IPS DF 6.9 (cell line): ENCODE measurements around the gene ADGRL3.

Source experiments
- DNase-seq: peaks from one replicate; pipeline ENCODE4 v3.0.0-alpha.2; 2013; ENCODE audit warnings: low read depth, low spot score
- H3K27ac ChIP-seq: one replicate; pipeline ENCODE4 v1.5.1; 2013; ENCODE audit warnings: low read length, control low read depth
- H3K27me3 ChIP-seq: 2 replicates; pipeline ENCODE4 v1.6.1; 2013; ENCODE audit warnings: mild to moderate bottlenecking, low read length; ENCODE audit not compliant: control insufficient read depth, insufficient read depth
- H3K36me3 ChIP-seq: 2 replicates; pipeline ENCODE4 v1.6.1; 2013; ENCODE audit warnings: low read length; ENCODE audit not compliant: control insufficient read depth, insufficient read depth
- H3K4me1 ChIP-seq: 2 replicates; pipeline ENCODE4 v1.6.1; 2013; ENCODE audit warnings: low read length; ENCODE audit not compliant: control insufficient read depth, insufficient read depth
- H3K4me3 ChIP-seq: 2 replicates; pipeline ENCODE4 v1.5.1; 2013; ENCODE audit warnings: mild to moderate bottlenecking, low read length
- H3K9me3 ChIP-seq: 2 replicates; pipeline ENCODE4 v1.6.1; 2013; ENCODE audit warnings: low read length, inconsistent platforms; ENCODE audit not compliant: control insufficient read depth, insufficient read depth
- WGBS: extraction: QIAGEN DNeasy Blood & Tissue Kit; methylation state at CpG from one replicate; pipeline ENCODE4 v1.1.7; 2013; ENCODE audit warnings: mixed read lengths, missing lambda C conversion rate; ENCODE audit not compliant: insufficient read length, insufficient coverage; 5-methylcytosine and 5-hydroxymethylcytosine counted together

The ADGRL3 gene

DNA sequence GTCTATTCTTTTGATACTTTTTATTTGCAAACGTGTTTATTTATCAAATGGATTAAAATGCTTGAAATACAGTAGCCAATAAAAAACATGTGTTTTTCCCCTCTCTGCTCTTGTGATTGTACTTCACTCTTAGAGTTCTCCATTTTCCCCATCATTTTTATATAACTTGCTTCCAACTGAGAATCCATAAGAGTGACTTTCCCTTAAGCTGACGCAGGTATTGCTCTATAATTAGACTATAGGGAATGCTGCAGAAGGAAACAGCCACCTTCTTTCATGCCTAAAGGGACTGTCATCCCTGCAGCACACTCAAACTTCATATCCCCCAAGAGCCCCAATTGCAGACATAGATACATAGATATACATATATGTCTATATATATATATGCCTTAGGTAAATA, 456.9 kb downstream of the ADGRL3 start:
- WGBS, result no CpG with 5 or more reads among the region's 2 CpGs
- no peak for DNase-seq
- Histone ChIP-seq H3K27ac (no peak overlapping the region), H3K4me3 (no peak overlapping the region), H3K9me3 (no peaks in the 10 kb centered on the region), H3K27me3 (no peaks in the 10 kb centered on the region), H3K4me1 (no peaks in the 10 kb centered on the region), H3K36me3 (no peaks in the 10 kb centered on the region)

DNA sequence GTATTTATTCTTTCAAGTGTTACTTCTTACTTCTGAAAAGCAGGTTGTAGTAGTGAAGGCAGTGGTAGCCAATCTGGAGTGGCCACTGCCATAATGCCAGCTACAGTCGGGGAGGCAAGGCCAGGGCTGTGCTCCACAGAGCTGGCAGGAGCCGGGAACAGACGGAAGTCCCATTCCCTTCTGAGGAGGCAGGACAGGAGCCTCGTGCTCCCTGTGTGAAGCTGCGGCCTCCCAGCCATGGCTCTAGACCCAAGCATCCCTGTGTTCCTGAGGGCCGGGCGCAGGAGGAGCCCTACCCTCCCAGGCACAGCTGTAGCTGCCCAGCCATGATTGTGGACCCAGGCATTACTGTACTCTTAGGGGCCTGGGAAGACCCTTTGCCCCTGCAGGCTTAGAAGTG, 461.8 kb downstream of the ADGRL3 start:
- no CpG with 5 or more reads among the region's 7 CpGs for WGBS
- no peak for DNase-seq
- Histone ChIP-seq H3K4me1 (0 out of 2 replicates have a peak, but pooled peaks cover 2% of the 10 kb centered on the region), H3K27ac (no peak overlapping the region), H3K9me3 (peaks cover 3% of the 10 kb centered on the region; the same call in 1 of the 2 replicates), H3K27me3 (no peaks in the 10 kb centered on the region), H3K4me3 (no peak overlapping the region), H3K36me3 (peaks cover 2% of the 10 kb centered on the region; the same call in 1 of the 2 replicates)

DNA sequence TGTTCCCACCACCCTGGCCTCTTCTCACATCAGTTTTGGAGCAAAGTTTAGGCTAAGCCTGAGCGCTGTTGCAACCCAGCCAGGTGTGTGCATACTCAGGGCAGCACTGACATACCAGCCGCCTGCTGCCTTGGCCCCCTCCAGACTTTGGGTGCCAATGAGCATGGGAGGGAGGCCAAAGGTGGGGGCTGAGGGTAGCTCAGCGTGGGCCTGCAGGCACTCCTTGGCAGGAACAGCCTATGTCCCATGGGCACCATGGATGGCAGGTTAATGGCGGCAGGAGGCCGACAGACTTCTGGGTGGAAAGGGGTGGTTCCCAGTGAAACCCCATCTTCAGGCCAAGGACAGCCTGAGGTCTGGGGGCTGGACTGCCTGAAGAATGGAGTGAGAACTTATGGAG, 462.2 kb downstream of the ADGRL3 start:
- Histone ChIP-seq H3K36me3 (peaks cover 2% of the 10 kb centered on the region; the same call in 1 of the 2 replicates), H3K4me1 (0 out of 2 replicates have a peak, but pooled peaks cover 2% of the 10 kb centered on the region), H3K27me3 (no peaks in the 10 kb centered on the region), H3K27ac (no peak overlapping the region), H3K4me3 (no peak overlapping the region), H3K9me3 (peaks cover 3% of the 10 kb centered on the region; the same call in 1 of the 2 replicates)
- WGBS, result no CpG with 5 or more reads among the region's 5 CpGs
- no peak for DNase-seq

DNA sequence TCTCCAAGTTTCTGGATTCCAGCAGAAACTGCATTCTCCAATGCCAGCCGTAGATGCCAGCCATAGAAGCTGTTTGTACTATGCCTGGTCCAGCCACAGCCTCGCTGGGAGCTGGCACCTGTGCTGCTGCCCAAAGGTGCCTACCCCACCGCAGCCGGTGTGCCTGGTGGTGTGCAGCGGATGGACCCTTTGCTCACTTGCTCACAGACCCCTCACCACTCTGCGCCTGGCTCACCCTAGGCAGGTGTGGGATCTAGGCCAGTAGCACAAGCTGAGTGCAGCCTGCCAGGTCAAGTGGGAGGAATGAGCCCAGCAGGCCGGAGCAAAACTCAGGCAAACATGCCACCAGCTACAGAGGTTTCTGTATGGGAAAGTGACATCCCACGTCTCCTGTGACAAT, 463.2 kb downstream of the ADGRL3 start:
- no peak for DNase-seq
- Histone ChIP-seq H3K27me3 (no peaks in the 10 kb centered on the region), H3K4me3 (no peak overlapping the region), H3K36me3 (peaks cover 2% of the 10 kb centered on the region; the same call in 1 of the 2 replicates), H3K9me3 (peaks cover 3% of the 10 kb centered on the region; the same call in 1 of the 2 replicates), H3K4me1 (0 out of 2 replicates have a peak, but pooled peaks cover 2% of the 10 kb centered on the region), H3K27ac (no peak overlapping the region)
- no CpG with 5 or more reads among the region's 8 CpGs for WGBS

DNA sequence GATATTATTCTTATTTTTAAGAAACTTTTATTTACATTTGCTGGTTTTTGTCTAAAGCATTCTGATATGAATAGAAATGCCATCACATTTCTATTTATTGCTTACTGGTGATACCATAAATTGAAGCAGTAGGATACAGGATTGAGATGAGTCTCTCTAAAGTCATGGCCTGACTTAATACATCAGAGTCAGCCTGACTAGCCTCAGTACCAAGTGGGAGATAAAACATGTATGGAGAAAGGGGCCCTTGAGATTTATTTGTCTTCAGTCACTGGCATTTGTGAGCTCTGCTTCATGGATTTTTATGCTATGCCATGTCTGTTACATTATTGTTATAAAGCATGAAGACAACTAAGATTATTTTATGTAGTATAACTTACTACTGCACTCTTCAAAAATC, 465.5 kb downstream of the ADGRL3 start:
- Histone ChIP-seq H3K27me3 (no peaks in the 10 kb centered on the region), H3K4me3 (no peak overlapping the region), H3K9me3 (peaks cover 3% of the 10 kb centered on the region; the same call in 1 of the 2 replicates), H3K36me3 (peaks cover 2% of the 10 kb centered on the region; the same call in 1 of the 2 replicates), H3K27ac (no peak overlapping the region), H3K4me1 (0 out of 2 replicates have a peak, but pooled peaks cover 2% of the 10 kb centered on the region)
- no peak for DNase-seq

DNA sequence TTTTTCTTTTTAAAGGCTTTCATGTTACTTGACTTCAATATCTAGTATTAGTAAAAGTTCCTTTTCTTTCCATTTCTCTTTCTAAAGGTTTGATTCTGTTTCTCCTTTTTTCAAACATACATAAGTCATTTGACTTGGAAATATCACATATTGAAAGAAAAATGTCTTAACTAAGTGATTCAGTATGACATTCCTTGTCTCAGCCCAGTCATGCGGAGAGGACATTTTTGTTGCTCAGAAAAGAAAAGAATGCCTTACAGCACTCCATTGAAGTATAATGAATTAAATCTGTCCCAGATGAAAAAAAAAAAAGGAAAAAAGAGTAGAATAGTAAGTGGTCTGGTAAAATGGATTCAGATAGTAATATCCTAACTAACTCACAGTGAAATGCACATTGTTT, 466.1 kb downstream of the ADGRL3 start:
- Histone ChIP-seq H3K27me3 (no peaks in the 10 kb centered on the region), H3K36me3 (peaks cover 2% of the 10 kb centered on the region; the same call in 1 of the 2 replicates), H3K4me3 (no peak overlapping the region), H3K27ac (no peak overlapping the region), H3K9me3 (peaks cover 3% of the 10 kb centered on the region; the same call in 1 of the 2 replicates), H3K4me1 (0 out of 2 replicates have a peak, but pooled peaks cover 2% of the 10 kb centered on the region)
- WGBS, result no CpG with 5 or more reads among the region's 1 CpG
- no peak for DNase-seq

DNA sequence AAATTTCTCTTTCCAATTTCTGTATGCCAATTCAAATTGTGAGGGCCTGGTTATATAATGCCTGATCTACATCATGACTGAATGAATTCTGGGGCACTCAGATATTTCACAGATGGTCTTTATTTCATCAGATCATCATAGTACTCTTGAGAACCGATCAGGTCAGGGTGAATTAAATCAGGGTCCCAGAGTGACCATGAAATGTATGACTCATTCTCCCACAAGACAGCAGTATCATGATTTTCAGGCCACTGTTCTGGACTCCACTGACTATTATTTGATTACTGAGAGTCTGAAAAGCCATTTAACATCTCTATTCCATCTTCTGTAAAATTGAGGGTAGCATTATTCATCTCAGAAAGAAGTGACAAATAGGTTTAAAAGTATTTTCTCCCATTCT, 471.5 kb downstream of the ADGRL3 start:
- Histone ChIP-seq H3K4me1 (no peaks in the 10 kb centered on the region), H3K4me3 (no peak overlapping the region), H3K36me3 (no peaks in the 10 kb centered on the region), H3K27me3 (no peaks in the 10 kb centered on the region), H3K27ac (no peak overlapping the region), H3K9me3 (no peaks in the 10 kb centered on the region)
- WGBS, result no CpG with 5 or more reads among the region's 1 CpG
- no peak for DNase-seq

DNA sequence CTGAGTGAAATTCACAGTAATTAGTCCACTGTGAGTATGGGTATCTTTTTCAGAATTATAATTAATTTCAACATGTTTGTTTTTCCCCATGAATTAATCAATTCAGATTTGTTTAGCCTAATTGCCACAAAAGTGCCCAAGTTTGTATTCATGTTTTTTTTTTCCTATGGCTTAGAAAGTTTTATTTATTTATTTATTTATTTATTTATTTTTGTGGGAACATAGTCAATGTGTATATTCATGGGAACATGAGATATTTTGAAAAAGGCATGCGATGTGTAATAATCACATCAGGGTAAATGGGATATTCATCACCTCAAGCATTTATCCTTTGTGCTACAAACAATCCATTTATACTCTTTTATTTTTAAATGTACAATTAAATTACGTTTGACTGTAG, 475.3 kb downstream of the ADGRL3 start:
- WGBS, result no CpG with 5 or more reads among the region's 2 CpGs
- Histone ChIP-seq H3K27me3 (no peaks in the 10 kb centered on the region), H3K4me1 (no peaks in the 10 kb centered on the region), H3K27ac (no peak overlapping the region), H3K36me3 (no peaks in the 10 kb centered on the region), H3K4me3 (no peak overlapping the region), H3K9me3 (no peaks in the 10 kb centered on the region)
- DNase-seq, result no peak

DNA sequence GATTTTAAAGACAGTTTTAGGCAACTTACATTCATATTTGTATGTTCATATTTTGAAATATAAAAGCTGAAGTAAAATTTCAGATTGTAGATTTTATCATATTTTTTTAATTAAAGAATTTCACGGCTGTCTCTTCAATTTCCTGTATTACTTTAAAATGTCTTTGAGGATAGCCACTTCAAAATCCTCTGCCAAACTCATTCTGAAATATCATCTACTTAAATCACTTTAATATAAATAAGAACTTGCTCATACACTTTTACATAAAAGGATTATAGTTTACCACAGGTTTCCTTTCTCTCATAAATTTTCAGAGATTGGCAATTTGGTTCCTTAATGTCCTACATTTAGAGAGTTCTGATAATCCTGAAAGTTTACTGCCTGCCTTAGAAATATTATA, 478.2 kb downstream of the ADGRL3 start:
- H3K4me1 ChIP-seq, result no peaks in the 10 kb centered on the region
- WGBS, result no CpG with 5 or more reads among the region's 1 CpG
- no peaks in the 10 kb centered on the region for H3K27me3 ChIP-seq
- no peak overlapping the region for H3K4me3 ChIP-seq
- DNase-seq, result no peak
- no peak overlapping the region for H3K27ac ChIP-seq
- H3K9me3 ChIP-seq, result no peaks in the 10 kb centered on the region
- H3K36me3 ChIP-seq, result no peaks in the 10 kb centered on the region

DNA sequence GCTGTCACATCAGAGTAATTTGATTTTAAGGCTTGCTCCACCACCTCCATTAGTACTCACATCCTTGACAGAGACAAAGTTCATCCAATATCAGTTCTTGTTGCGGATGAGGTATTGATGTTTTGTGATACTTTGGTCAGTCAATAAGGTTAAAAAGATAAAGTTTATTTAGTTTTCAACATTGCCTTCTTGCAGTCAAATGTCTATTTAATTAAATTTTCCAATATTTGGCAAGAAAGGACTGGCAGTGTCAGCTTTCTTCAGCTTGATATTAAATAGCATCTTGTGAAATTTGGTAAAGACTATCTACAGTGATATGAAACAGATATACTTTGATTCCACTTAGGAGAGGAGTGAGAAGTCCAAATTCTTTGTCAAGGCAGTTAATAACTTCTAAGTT, 493.4 kb downstream of the ADGRL3 start:
- no peak overlapping the region for H3K4me3 ChIP-seq
- no peak for DNase-seq
- H3K27ac ChIP-seq, result no peak overlapping the region
- no peaks in the 10 kb centered on the region for H3K4me1 ChIP-seq
- no peaks in the 10 kb centered on the region for H3K36me3 ChIP-seq
- WGBS, result no CpG with 5 or more reads among the region's 1 CpG
- H3K27me3 ChIP-seq, result no peaks in the 10 kb centered on the region
- H3K9me3 ChIP-seq, result no peaks in the 10 kb centered on the region

DNA sequence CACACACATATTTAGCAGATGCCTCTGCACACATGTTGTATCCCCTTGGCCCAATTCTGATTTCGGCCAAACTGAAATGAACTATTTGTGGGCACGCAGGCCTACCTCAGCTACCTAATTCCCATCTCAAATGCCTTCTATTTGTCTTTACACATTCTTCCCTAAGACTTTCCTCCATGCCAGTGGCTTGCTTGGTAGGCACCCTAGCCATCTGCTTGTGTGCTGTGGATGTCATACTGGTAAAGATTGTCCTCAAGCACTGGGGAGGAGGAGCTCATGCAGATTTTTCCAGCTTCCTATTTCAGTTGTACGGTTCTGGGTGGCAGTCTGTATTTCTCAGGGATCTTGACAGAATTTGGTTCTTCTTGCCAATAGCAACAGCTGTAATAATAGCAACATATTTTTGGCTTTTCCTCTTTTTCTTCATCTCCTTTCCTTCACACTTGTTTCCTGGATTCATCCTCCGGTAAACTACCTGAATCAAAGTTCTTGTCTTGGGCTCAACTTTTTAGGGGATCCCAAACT, 514.3 kb downstream of the ADGRL3 start:
- no peaks in the 10 kb centered on the region for H3K27me3 ChIP-seq
- DNase-seq, result no peak
- H3K4me3 ChIP-seq, result no peak overlapping the region
- H3K4me1 ChIP-seq, result peaks cover 2% of the 10 kb centered on the region; the same call in 1 of the 2 replicates
- H3K36me3 ChIP-seq, result no peaks in the 10 kb centered on the region
- no peaks in the 10 kb centered on the region for H3K9me3 ChIP-seq
- H3K27ac ChIP-seq, result no peak overlapping the region
- no CpG with 5 or more reads among the region's 4 CpGs for WGBS
